Measurements from ENCODE around the gene LAIR2.

The LAIR2 gene

GRCh38 chr19:54518844-54519243, 16.2 kb downstream of the LAIR2 start:
- TF ChIP-seq, protein P1, sequence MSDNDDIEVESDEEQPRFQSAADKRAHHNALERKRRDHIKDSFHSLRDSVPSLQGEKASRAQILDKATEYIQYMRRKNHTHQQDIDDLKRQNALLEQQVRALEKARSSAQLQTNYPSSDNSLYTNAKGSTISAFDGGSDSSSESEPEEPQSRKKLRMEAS (IDR thresholded peaks at IDR 0.05; ENCODE audit: low read depth, low read length) = no peak
- TF ChIP-seq MYC (IDR thresholded peaks at IDR 0.05; ENCODE audit: low read depth, low read length) (no peak), POLR2A (IDR thresholded peaks at IDR 0.05; ENCODE audit: extremely low read depth, insufficient read length) (no peak)
- TF ChIP-seq, protein P2, sequence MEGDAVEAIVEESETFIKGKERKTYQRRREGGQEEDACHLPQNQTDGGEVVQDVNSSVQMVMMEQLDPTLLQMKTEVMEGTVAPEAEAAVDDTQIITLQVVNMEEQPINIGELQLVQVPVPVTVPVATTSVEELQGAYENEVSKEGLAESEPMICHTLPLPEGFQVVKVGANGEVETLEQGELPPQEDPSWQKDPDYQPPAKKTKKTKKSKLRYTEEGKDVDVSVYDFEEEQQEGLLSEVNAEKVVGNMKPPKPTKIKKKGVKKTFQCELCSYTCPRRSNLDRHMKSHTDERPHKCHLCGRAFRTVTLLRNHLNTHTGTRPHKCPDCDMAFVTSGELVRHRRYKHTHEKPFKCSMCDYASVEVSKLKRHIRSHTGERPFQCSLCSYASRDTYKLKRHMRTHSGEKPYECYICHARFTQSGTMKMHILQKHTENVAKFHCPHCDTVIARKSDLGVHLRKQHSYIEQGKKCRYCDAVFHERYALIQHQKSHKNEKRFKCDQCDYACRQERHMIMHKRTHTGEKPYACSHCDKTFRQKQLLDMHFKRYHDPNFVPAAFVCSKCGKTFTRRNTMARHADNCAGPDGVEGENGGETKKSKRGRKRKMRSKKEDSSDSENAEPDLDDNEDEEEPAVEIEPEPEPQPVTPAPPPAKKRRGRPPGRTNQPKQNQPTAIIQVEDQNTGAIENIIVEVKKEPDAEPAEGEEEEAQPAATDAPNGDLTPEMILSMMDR (IDR thresholded peaks at IDR 0.05; ENCODE audit: low read depth, low read length) = no peak
- DNase-seq (ENCODE audit: low read depth) = peak; percentile 20

GRCh38 chr19:54521022-54521859, 18.6 kb downstream of the LAIR2 start:
- peak; percentile 24 for DNase-seq (ENCODE audit: low read depth)
- TF ChIP-seq, protein P1 (IDR thresholded peaks at IDR 0.05; ENCODE audit: low read depth, low read length) = no peak
- TF ChIP-seq MYC (IDR thresholded peaks at IDR 0.05; ENCODE audit: low read depth, low read length) = no peak
- TF ChIP-seq, protein P2 (IDR thresholded peaks at IDR 0.05; ENCODE audit: low read depth, low read length) = no peak
- TF ChIP-seq POLR2A (IDR thresholded peaks at IDR 0.05; ENCODE audit: extremely low read depth, insufficient read length) = no peak

More at GRCh38 chr19:54518844-54519243, 16.2 kb downstream of the LAIR2 start:
- no peak overlapping the region for H3K4me3 ChIP-seq (ENCODE audit: low read depth, low read length)

DNA sequence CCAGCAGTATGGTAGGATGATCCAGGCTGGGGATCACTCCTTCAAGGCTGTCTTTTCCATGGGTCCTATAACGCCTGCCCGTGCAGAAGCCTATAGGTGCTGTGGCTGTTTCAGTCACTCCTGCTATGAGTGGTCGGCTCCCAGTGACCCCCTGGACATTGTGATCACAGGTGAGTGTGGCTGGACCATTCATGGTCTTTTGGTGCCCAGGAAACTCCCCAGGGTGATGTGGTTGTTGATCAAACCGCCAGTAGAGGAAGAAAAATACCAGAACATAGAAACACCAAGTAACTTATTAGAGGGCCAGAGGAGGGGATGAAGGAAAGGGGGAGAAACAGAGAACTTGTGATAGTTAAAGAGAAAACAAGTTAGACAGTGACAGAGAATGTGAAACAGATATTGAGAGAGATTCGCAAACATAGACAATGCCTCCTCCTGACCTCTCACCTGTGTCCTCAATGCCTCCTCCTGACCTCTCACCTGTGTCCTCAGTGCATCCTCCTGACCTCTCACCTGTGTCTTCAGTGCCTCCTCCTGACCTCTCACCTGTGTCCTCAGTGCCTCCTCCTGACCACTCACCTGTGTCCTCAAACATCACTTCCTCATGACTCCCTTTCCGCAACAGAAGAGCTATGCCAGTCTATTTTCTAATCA, 19.4 kb downstream of the LAIR2 start:
- TF ChIP-seq POLR2A (IDR thresholded peaks at IDR 0.05; ENCODE audit: extremely low read depth, insufficient read length) (no peak), MYC (IDR thresholded peaks at IDR 0.05; ENCODE audit: low read depth, low read length) (no peak)
- TF ChIP-seq, protein P2 (IDR thresholded peaks at IDR 0.05; ENCODE audit: low read depth, low read length) = no peak
- TF ChIP-seq, protein P1 (IDR thresholded peaks at IDR 0.05; ENCODE audit: low read depth, low read length) = no peak
- no peak for DNase-seq (ENCODE audit: low read depth)
- H3K4me3 ChIP-seq (ENCODE audit: low read depth, low read length) = no peak overlapping the region

More at GRCh38 chr19:54521022-54521859, 18.6 kb downstream of the LAIR2 start:
- H3K4me3 ChIP-seq (ENCODE audit: low read depth, low read length) = no peak overlapping the region

- DNase-seq (ENCODE audit: low read depth) = peak; percentile 62
Observed at GRCh38 chr19:54523403-54523802, 20.8 kb downstream of the LAIR2 start.

GRCh38 chr19:54525636-54526035, 23.0 kb downstream of the LAIR2 start:
- no peak for TF ChIP-seq MYC (IDR thresholded peaks at IDR 0.05; ENCODE audit: low read depth, low read length)
- TF ChIP-seq, protein P2 (IDR thresholded peaks at IDR 0.05; ENCODE audit: low read depth, low read length) = no peak
- TF ChIP-seq, protein P1 (IDR thresholded peaks at IDR 0.05; ENCODE audit: low read depth, low read length) = no peak
- no peak for TF ChIP-seq POLR2A (IDR thresholded peaks at IDR 0.05; ENCODE audit: extremely low read depth, insufficient read length)
- no peak overlapping the region for H3K4me3 ChIP-seq (ENCODE audit: low read depth, low read length)
- no peak for DNase-seq (ENCODE audit: low read depth)

More at GRCh38 chr19:54523403-54523802, 20.8 kb downstream of the LAIR2 start:
- TF ChIP-seq, protein P2 (IDR thresholded peaks at IDR 0.05; ENCODE audit: low read depth, low read length) = no peak
- TF ChIP-seq MYC (IDR thresholded peaks at IDR 0.05; ENCODE audit: low read depth, low read length) (no peak), POLR2A (IDR thresholded peaks at IDR 0.05; ENCODE audit: extremely low read depth, insufficient read length) (no peak)
- TF ChIP-seq, protein P1 (IDR thresholded peaks at IDR 0.05; ENCODE audit: low read depth, low read length) = no peak
- H3K4me3 ChIP-seq (ENCODE audit: low read depth, low read length) = no peak overlapping the region

Measured in NB4 (cell line).